B cell (primary cell): ENCODE results near the gene TRABD2B. TPM values are rescaled to one million over a fixed set of nuclear protein-coding genes. Genes with fewer than 3 reads are reported as not detected.

Experiments used
- ATAC-seq: fragments of 200-7000 bp; cut with Tn5 transposase; one replicate; pipeline ENCODE4 v1.10.0; 2021; ENCODE audit warnings: low read depth, mild to moderate bottlenecking, moderate number of reproducible peaks, moderate library complexity
- CTCF ChIA-PET: fragments of 350-600 bp; sonication (Branson Sonifier 250); formaldehyde crosslinking; loops from one replicate; lab custom pipeline; 2021; ENCODE audit warnings: antibody characterized with exemption, inconsistent platforms; lab: Charles Lee
- POLR2A ChIA-PET: fragments of 350-600 bp; sonication (Branson Sonifier 250); formaldehyde crosslinking; loops from one replicate; lab custom pipeline; 2021; ENCODE audit warnings: antibody characterized with exemption; lab: Charles Lee
- DNase-seq: peaks from one replicate; pipeline ENCODE4 v3.0.0; 2013
- H2AFZ ChIP-seq: 2 replicates; pipeline ENCODE4 v1.6.1; 2012; ENCODE audit warnings: mild to moderate bottlenecking, low read depth, low read length; ENCODE audit not compliant: insufficient read depth, poor library complexity, severe bottlenecking
- H3K27ac ChIP-seq, 2 donors: 1 replicate in 1 of 2; 2 replicates in 1 of 2; pipeline ENCODE4 v1.5.1; 2012 to 2013; ENCODE audit warnings: low read length in 2 of 2, mild to moderate bottlenecking in 2 of 2, moderate library complexity in 1 of 2
- H3K27me3 ChIP-seq, 4 experiments: fragments of 200-600 bp in 1 of 4; sonication (generic) in 1 of 4; replicated peaks in 1 of 4; 1 replicate in 2 of 4; 2 replicates in 2 of 4; pipeline versions ENCODE4 v1.6.1 to v1.7.0; 2013 to 2016; ENCODE audit warnings: low read length in 3 of 4, mild to moderate bottlenecking in 2 of 4, mixed read lengths in 1 of 4, moderate library complexity in 1 of 4; ENCODE audit not compliant: insufficient read depth in 4 of 4, control insufficient read depth in 3 of 4; ENCODE audit errors: control extremely low read depth in 1 of 4
- H3K36me3 ChIP-seq, 2 experiments: replicated peaks in 1 of 2; 1 replicate in 1 of 2; 2 replicates in 1 of 2; pipeline versions ENCODE4 v1.6.1 to v1.7.1; 2013; ENCODE audit warnings: low read length in 1 of 2; ENCODE audit not compliant: insufficient read depth in 2 of 2, control insufficient read depth in 1 of 2; ENCODE audit errors: control extremely low read depth in 1 of 2, extremely low read depth in 1 of 2
- H3K4me1 ChIP-seq, 2 donors: fragments of 200-600 bp in 1 of 2; sonication (generic) in 1 of 2; 1 replicate in 1 of 2; 2 replicates in 1 of 2; pipeline versions ENCODE4 v1.5.1 to v1.6.1; 2013 to 2017; ENCODE audit warnings: low read length in 2 of 2; ENCODE audit not compliant: control insufficient read depth in 2 of 2, insufficient read depth in 2 of 2
- H3K4me2 ChIP-seq: replicated peaks from 2 replicates; pipeline ENCODE3; 2012; ENCODE audit warnings: mild to moderate bottlenecking, low read depth, low read length; ENCODE audit not compliant: poor library complexity, severe bottlenecking
- H3K4me3 ChIP-seq, 5 experiments: fragments of 200-600 bp in 1 of 5; sonication (generic) in 1 of 5; 1 replicate in 3 of 5; 2 replicates in 2 of 5; pipeline versions ENCODE4 v1.5.1 to v1.7.0; 2011 to 2016; ENCODE audit warnings: low read length in 4 of 5, mild to moderate bottlenecking in 4 of 5, low read depth in 2 of 5, control low read depth in 1 of 5, moderate library complexity in 1 of 5; ENCODE audit not compliant: insufficient read depth in 1 of 5; ENCODE audit errors: control extremely low read depth in 1 of 5, extremely low read depth in 1 of 5
- H3K79me2 ChIP-seq: fragments of 200-600 bp; sonication (generic); one replicate; pipeline ENCODE4 v1.6.0; 2016; ENCODE audit warnings: low read length; ENCODE audit not compliant: control insufficient read depth, insufficient read depth
- H3K9ac ChIP-seq: fragments of 200-600 bp; sonication (generic); 2 replicates; pipeline ENCODE4 v1.6.1; 2017; ENCODE audit warnings: mild to moderate bottlenecking, low read length, moderate library complexity
- H3K9me3 ChIP-seq, 3 donors: one replicate each; pipeline versions ENCODE4 v1.6.1 to v1.7.1; 2013; ENCODE audit warnings: low read length in 2 of 3; ENCODE audit not compliant: control insufficient read depth in 2 of 3, insufficient read depth in 1 of 3; ENCODE audit errors: control extremely low read depth in 1 of 3
- H4K20me1 ChIP-seq: 2 replicates; pipeline ENCODE4 v1.6.0; 2012; ENCODE audit warnings: mild to moderate bottlenecking, low read length; ENCODE audit not compliant: insufficient read depth, control insufficient read depth, poor library complexity, severe bottlenecking
- H3K27ac Mint-ChIP-seq: one replicate; pipeline ENCODE4 v1.8.0; 2021; ENCODE audit warnings: mixed read lengths
- H3K27me3 Mint-ChIP-seq: one replicate; pipeline ENCODE4 v1.8.0; 2021; ENCODE audit warnings: mixed read lengths
- H3K4me1 Mint-ChIP-seq: one replicate; pipeline ENCODE4 v1.8.0; 2021; ENCODE audit warnings: mixed read lengths
- H3K4me3 Mint-ChIP-seq: one replicate; pipeline ENCODE4 v1.8.0; 2021; ENCODE audit warnings: mixed read lengths
- H3K9me3 Mint-ChIP-seq: one replicate; pipeline ENCODE4 v1.8.0; 2022; ENCODE audit warnings: mixed read lengths; ENCODE audit not compliant: insufficient read depth
- CTCF ChIP-seq: fragments of 200-600 bp; IDR thresholded peaks from one replicate; pipeline ENCODE4 v1.8.0; 2022; ENCODE audit warnings: antibody characterized with exemption, mild to moderate bottlenecking
- EZH2 ChIP-seq: IDR thresholded peaks from 2 replicates; pipeline ENCODE4 v1.6.1; 2012; ENCODE audit warnings: borderline replicate concordance, low read depth, mild to moderate bottlenecking, moderate library complexity, low read length; ENCODE audit not compliant: insufficient read depth, poor library complexity, severe bottlenecking
- WGBS: methylation state at CpG from one replicate; pipeline ENCODE4 v1.1.5; 2013; ENCODE audit warnings: missing lambda C conversion rate; ENCODE audit not compliant: insufficient coverage; 5-methylcytosine and 5-hydroxymethylcytosine counted together
- intact Hi-C: fragments of 100-400 bp; cut with micrococcal nuclease; formaldehyde crosslinking; loops from one replicate; pipeline ENCODE4 v1.10.0; 2022
- polyA plus RNA-seq: library from polyadenylated mRNA; depleted of rRNA; stranded (reverse); fragments of >200 nt; gene quantifications from 2 replicates; pipeline ENCODE4 v1.2.3, GENCODE V29; 2012
- total RNA-seq, 2 donors: library from RNA; stranded (reverse); fragments of 120-200 nt in 1 of 2; gene quantifications; 1 replicate in 1 of 2; 2 replicates in 1 of 2; pipeline versions ENCODE4 v1.2.3 to v1.2.4, GENCODE V29; 2013 to 2022

The TRABD2B gene
- total and polyA plus RNA-seq, 2 donors (not counting 1 experiment from before 2014, with no cell fraction given): not detected

GRCh38 chr1:47813970-47814369, 183.2 kb downstream of the TRABD2B start:
- no peaks in the 10 kb centered on the region for H3K9me3 Mint-ChIP-seq
- Histone ChIP-seq H2AFZ (no peak overlapping the region), H3K4me3 (no peak overlapping the region), H3K27me3 (peaks cover 0 to 3% (median 0%) of the 10 kb centered on the region in 4 experiments), H3K27ac (no peak overlapping the region), H3K9me3 (no peaks in the 10 kb centered on the region), H3K9ac (no peak overlapping the region), H3K4me2 (no peak overlapping the region), H4K20me1 (no peaks in the 10 kb centered on the region), H3K79me2 (no peaks in the 10 kb centered on the region), H3K36me3 (no peaks in the 10 kb centered on the region), H3K4me1 (no peaks in the 10 kb centered on the region)
- ChIA-PET CTCF (no interaction called here), POLR2A (no interaction called here)
- TF ChIP-seq EZH2 (no peak), CTCF (no peak)
- no peak overlapping the region for H3K4me3 Mint-ChIP-seq
- H3K27me3 Mint-ChIP-seq: peaks cover 7% of the 10 kb centered on the region
- intact Hi-C loops: no loop called here
- DNase-seq (no peak), ATAC-seq (no peak)
- H3K27ac Mint-ChIP-seq: no peak overlapping the region
- WGBS: 81% methylated on average over 5 of the region's 5 CpGs
- no peaks in the 10 kb centered on the region for H3K4me1 Mint-ChIP-seq

GRCh38 chr1:47812904-47813514, 184.2 kb downstream of the TRABD2B start:
- no peaks in the 10 kb centered on the region for H3K4me1 ChIP-seq
- no peaks in the 10 kb centered on the region for H3K79me2 ChIP-seq
- 79% methylated on average over 4 of the region's 7 CpGs for WGBS
- H3K9me3 ChIP-seq: no peaks in the 10 kb centered on the region
- H3K36me3 ChIP-seq: no peaks in the 10 kb centered on the region
- DNase-seq: no peak
- no peaks in the 10 kb centered on the region for H3K9me3 Mint-ChIP-seq
- peaks cover 7% of the 10 kb centered on the region for H3K27me3 Mint-ChIP-seq
- no peak overlapping the region for H3K27ac ChIP-seq
- no peak overlapping the region for H3K27ac Mint-ChIP-seq
- H2AFZ ChIP-seq: no peak overlapping the region
- peaks cover 0 to 3% (median 0%) of the 10 kb centered on the region in 4 experiments for H3K27me3 ChIP-seq
- H3K4me3 ChIP-seq: no peak overlapping the region
- TF ChIP-seq CTCF (no peak), EZH2 (no peak)
- ChIA-PET POLR2A (no interaction called here), CTCF (no interaction called here)
- H3K4me1 Mint-ChIP-seq: no peaks in the 10 kb centered on the region
- no peak overlapping the region for H3K4me3 Mint-ChIP-seq
- H3K4me2 ChIP-seq: no peak overlapping the region
- H4K20me1 ChIP-seq: no peaks in the 10 kb centered on the region
- no peak for ATAC-seq
- intact Hi-C loops: no loop called here
- H3K9ac ChIP-seq: no peak overlapping the region
